Vagina (tissue), 2 donors: ENCODE results near the gene TSHR.

ENCODE experiments used
- CTCF ChIP-seq, 3 experiments: fragments of 450-650 bp in 2 of 3; fragments of 200-600 bp in 1 of 3; sonication (generic) in 1 of 3; IDR thresholded peaks; one replicate each; pipeline ENCODE4 v1.5.1; 2017 to 2019; ENCODE audit warnings: antibody characterized with exemption in 3 of 3, mild to moderate bottlenecking in 2 of 3, moderate library complexity in 2 of 3
- POLR2A ChIP-seq, 2 donors: fragments of 450-650 bp; IDR thresholded peaks; one replicate each; pipeline ENCODE4 v1.6.1; 2017; ENCODE audit warnings: antibody characterized with exemption in 2 of 2, mild to moderate bottlenecking in 2 of 2, moderate library complexity in 2 of 2
- POLR2AphosphoS5 ChIP-seq, 2 donors: sonication (generic); formaldehyde crosslinking; IDR thresholded peaks; one replicate each; pipeline ENCODE4 v1.9.0; 2017; ENCODE audit warnings: antibody characterized with exemption in 2 of 2, mild to moderate bottlenecking in 2 of 2, low read depth in 1 of 2; ENCODE audit not compliant: insufficient read depth in 1 of 2

- no peak for TF ChIP-seq CTCF (IDR thresholded peaks at IDR 0.05)
- TF ChIP-seq POLR2AphosphoS5 (IDR thresholded peaks at IDR 0.05; ENCODE audit: insufficient read depth in 1 of 2, low read depth in 1 of 2) = no peak
- TF ChIP-seq POLR2A (IDR thresholded peaks at IDR 0.05) = no peak
These were observed 238.7 kb downstream of the TSHR start for GRCh38 chr14:81193924-81194633.
